Amygdala (tissue), 56 donors: Measurements from ENCODE around the gene DPF3.

Experiments used
- DNase-seq, 56 donors: peaks; one replicate each; lab custom pipeline; 2025; lab: John Stamatoyannopoulos, UW

The DPF3 gene

GRCh38 chr14:72904840-72905561 is 11.1 kb upstream of the DPF3 start:
- DNase-seq = peak in 39 of 56 donors; percentile 2 to 77 (median 31)

- DNase-seq = no peak
Measured at GRCh38 chr14:72904218-72904617, 10.3 kb upstream of the DPF3 start.

- no peak for DNase-seq
Measured at GRCh38 chr14:72903716-72904115, 9.8 kb upstream of the DPF3 start.

GRCh38 chr14:72902801-72903530 is 9.1 kb upstream of the DPF3 start:
- DNase-seq = no peak

- no peak for DNase-seq
Measured at GRCh38 chr14:72901361-72901760, 7.5 kb upstream of the DPF3 start.

- DNase-seq = no peak
Measured at GRCh38 chr14:72898448-72898847, 4.5 kb upstream of the DPF3 start.

GRCh38 chr14:72894623-72895378 is 900 bp upstream of the DPF3 start:
- peak in 12 of 56 donors; percentile 5 to 47 (median 26) for DNase-seq

GRCh38 chr14:72894323-72894622 is 372 bp upstream of the DPF3 start:
- DNase-seq = no peak

GRCh38 chr14:72892879-72893635 is 844 bp downstream of the DPF3 start:
- DNase-seq = peak in 34 of 56 donors; percentile 4 to 59 (median 32)

GRCh38 chr14:72892103-72892878 is 1.6 kb downstream of the DPF3 start:
- DNase-seq = peak in 23 of 56 donors; percentile 4 to 57 (median 30)

- DNase-seq = peak in 2 of 56 donors; percentile 20 to 30
Measured at GRCh38 chr14:72891666-72892102, 2.2 kb downstream of the DPF3 start.

- no peak for DNase-seq
Measured at GRCh38 chr14:72889366-72889765, 4.5 kb downstream of the DPF3 start.

- no peak for DNase-seq
Measured at GRCh38 chr14:72888636-72889201, 5.2 kb downstream of the DPF3 start.

- no peak for DNase-seq
Measured at GRCh38 chr14:72888192-72888591, 5.7 kb downstream of the DPF3 start.

GRCh38 chr14:72887514-72887913 is 6.4 kb downstream of the DPF3 start:
- no peak for DNase-seq

- no peak for DNase-seq
Measured at GRCh38 chr14:72884386-72884785, 9.5 kb downstream of the DPF3 start.

- peak in 7 of 56 donors; percentile 0 to 13 (median 5) for DNase-seq
Measured at GRCh38 chr14:72883961-72884360, 9.9 kb downstream of the DPF3 start.

- no peak for DNase-seq
Measured at GRCh38 chr14:72883109-72883508, 10.8 kb downstream of the DPF3 start.

GRCh38 chr14:72882463-72882862 is 11.4 kb downstream of the DPF3 start:
- DNase-seq = no peak
